ENCODE data around the gene CNIH4. TPM values are rescaled to one million over a fixed set of nuclear protein-coding genes. Genes with fewer than 3 reads are reported as not detected.

CNIH4 gene
- total RNA-seq, 4 donors from 2014 or later, result 28.9 to 51.2 (median 42.6) TPM

DNA sequence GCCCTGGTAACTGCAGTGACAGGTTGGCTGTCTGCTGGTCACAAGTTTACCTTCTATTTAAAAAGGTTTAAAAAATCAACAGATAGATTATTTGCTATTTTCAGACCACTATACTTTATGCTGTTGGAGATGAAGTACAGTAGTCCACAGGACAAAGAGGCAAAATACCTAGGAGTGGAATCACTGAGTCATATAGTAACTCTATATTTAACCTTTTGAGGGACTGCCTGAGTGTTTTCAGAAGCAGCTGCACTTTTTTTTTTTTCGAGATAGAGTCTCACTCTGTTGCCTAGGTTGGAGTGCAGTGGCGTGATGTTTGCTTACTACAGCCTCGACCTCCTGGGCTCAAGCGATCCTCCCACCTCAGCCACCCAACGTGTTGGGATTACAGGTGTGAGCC lies 11.7 kb downstream of the CNIH4 start:
- H3K9me3 ChIP-seq, result no peaks in the 10 kb centered on the region
- no peaks in the 10 kb centered on the region for H3K4me1 ChIP-seq
- H3K27ac ChIP-seq, result no peak overlapping the region
- no peak for DNase-seq
- no peaks in the 10 kb centered on the region for H3K27me3 ChIP-seq
- no peak overlapping the region for H3K4me3 ChIP-seq
- H3K36me3 ChIP-seq, result no peaks in the 10 kb centered on the region
- intact Hi-C loops (cut with DNase I; ENCODE audit: low total_unique reads), result no loop called here
- TF ChIP-seq, protein P1, sequence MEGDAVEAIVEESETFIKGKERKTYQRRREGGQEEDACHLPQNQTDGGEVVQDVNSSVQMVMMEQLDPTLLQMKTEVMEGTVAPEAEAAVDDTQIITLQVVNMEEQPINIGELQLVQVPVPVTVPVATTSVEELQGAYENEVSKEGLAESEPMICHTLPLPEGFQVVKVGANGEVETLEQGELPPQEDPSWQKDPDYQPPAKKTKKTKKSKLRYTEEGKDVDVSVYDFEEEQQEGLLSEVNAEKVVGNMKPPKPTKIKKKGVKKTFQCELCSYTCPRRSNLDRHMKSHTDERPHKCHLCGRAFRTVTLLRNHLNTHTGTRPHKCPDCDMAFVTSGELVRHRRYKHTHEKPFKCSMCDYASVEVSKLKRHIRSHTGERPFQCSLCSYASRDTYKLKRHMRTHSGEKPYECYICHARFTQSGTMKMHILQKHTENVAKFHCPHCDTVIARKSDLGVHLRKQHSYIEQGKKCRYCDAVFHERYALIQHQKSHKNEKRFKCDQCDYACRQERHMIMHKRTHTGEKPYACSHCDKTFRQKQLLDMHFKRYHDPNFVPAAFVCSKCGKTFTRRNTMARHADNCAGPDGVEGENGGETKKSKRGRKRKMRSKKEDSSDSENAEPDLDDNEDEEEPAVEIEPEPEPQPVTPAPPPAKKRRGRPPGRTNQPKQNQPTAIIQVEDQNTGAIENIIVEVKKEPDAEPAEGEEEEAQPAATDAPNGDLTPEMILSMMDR (IDR thresholded peaks at IDR 0.05), result no peak

DNA sequence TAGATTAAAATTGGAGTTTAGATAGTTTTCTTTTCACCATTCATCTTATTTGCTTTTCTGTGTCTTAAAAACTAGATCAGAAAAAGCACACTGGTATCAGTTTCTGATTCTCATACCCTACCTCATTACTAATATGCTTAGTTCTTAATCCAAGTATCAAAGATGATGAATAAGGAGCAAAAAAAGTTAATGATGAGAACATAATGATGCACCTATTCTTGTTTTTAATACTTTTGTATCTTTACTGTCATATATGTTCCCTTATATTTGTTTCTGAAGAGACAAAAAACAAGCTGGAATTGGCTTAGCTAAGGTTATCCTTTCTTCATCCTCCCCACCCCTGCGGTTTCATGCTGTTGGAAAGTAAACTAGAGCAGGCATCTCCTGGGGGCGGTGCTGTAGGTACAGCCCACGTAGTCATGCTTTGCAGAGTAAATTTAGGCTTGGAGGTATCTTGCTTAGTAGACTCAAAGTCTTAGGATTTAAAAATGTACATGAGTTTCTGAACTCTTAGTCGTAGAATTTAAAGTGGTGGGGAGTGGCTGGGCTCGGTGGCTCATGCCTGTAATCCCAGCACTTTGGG lies 16.4 kb downstream of the CNIH4 start:
- Histone ChIP-seq H3K36me3 (no peaks in the 10 kb centered on the region), H3K4me1 (no peaks in the 10 kb centered on the region), H3K4me3 (no peak overlapping the region), H3K27ac (no peak overlapping the region), H3K9me3 (no peaks in the 10 kb centered on the region), H3K27me3 (no peaks in the 10 kb centered on the region)
- DNase-seq, result no peak
- intact Hi-C loops (cut with DNase I; ENCODE audit: low total_unique reads), result no loop called here
- TF ChIP-seq, protein P1 (IDR thresholded peaks at IDR 0.05), result no peak
- TF ChIP-seq POLR2A (IDR thresholded peaks at IDR 0.05), result no peak

DNA sequence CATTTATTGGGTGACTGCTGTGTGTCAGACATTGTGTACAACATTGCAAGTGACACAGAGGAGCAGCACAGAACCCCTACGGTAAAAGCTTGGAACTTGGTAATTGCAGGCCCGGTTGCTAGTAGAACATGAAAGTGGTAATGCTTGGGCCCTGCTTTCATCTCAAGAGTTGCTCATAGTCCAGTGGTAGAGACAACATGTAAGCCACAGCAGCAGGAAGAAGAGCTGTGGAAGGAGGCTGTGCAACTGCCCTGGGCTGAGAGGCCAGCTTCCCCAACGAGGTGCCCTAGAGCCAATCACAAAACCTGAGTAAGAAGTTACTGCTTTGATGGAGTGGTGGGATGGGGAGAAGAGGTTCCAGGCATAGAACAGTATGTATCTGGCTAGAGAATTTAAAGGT lies 18.4 kb downstream of the CNIH4 start:
- Histone ChIP-seq H3K36me3 (no peaks in the 10 kb centered on the region), H3K4me1 (no peaks in the 10 kb centered on the region), H3K27me3 (no peaks in the 10 kb centered on the region), H3K4me3 (no peak overlapping the region), H3K9me3 (no peaks in the 10 kb centered on the region), H3K27ac (no peak overlapping the region)
- no peak for DNase-seq
- intact Hi-C loops (cut with DNase I; ENCODE audit: low total_unique reads), result no loop called here
- no peak for TF ChIP-seq POLR2A (IDR thresholded peaks at IDR 0.05)
- TF ChIP-seq, protein P1 (IDR thresholded peaks at IDR 0.05), result no peak

DNA sequence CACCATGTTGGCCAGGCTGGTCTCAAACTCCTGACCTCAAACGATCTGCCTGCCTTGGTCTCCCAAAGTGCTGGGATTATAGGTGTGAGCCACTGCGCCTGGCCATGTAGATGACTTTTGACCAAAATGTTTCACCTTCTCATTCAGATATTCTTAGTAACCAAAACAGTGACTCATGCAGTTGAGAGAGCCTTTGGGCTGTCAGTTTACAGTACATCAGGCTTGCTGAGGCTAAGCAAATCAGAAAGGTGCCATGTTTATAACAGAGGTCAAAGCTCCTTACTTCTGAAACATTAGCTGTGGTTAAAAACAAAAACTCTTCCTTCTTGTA lies 21.0 kb downstream of the CNIH4 start:
- Histone ChIP-seq H3K27ac (no peak overlapping the region), H3K27me3 (no peaks in the 10 kb centered on the region)

DNA sequence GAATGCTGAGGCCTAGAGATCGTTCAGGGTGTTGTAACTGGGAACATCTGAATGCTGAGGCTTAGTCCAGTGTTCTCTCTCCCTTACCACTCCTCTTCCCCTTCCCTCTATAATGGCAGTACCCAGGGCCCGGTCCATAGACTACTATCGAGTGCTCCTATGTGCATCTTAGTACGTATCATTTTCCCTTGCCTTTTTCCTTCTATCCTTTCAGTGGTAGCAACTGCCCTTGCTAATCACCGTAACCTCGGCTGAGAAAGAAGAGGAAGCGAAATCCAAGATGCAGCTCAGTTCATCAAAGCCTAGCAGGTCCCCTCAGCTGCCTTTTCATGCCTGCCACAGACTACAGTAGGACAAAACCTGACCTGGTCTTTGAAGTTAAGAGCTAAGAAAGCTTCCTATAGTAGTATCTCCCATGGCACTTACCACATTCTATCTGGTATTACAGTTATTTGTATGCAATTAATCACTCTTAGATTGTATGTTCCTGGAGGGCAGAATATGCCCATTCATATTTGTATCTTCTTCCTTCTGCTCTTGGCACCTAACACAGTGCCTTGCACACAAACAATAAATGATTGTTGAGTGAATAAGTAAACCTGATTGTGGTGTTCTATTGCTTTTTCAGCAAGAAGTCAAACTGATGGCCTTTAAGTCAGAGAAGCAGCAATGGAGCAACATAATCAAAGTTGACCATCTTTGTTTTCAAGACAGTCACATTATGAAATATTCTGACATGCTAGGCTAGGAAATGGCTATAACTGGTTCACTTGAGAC lies 22.4 kb downstream of the CNIH4 start:
- Histone ChIP-seq H3K27ac (no peak overlapping the region), H3K36me3 (no peaks in the 10 kb centered on the region)

More for the DNA sequence above, 21.0 kb downstream of the CNIH4 start:
- intact Hi-C loops (cut with DNase I; ENCODE audit: low total_unique reads), result no loop called here
- TF ChIP-seq, protein P1 (IDR thresholded peaks at IDR 0.05), result no peak
- no peak for TF ChIP-seq POLR2A (IDR thresholded peaks at IDR 0.05)
- H3K9me3 ChIP-seq, result no peaks in the 10 kb centered on the region
- no peaks in the 10 kb centered on the region for H3K4me1 ChIP-seq
- no peaks in the 10 kb centered on the region for H3K36me3 ChIP-seq
- no peak for DNase-seq
- no peak overlapping the region for H3K4me3 ChIP-seq

More for the DNA sequence above, 22.4 kb downstream of the CNIH4 start:
- DNase-seq, result no peak
- H3K27me3 ChIP-seq, result no peaks in the 10 kb centered on the region
- intact Hi-C loops (cut with DNase I; ENCODE audit: low total_unique reads), result no loop called here
- H3K9me3 ChIP-seq, result no peaks in the 10 kb centered on the region
- no peak overlapping the region for H3K4me3 ChIP-seq
- H3K4me1 ChIP-seq, result no peaks in the 10 kb centered on the region
- TF ChIP-seq POLR2A (IDR thresholded peaks at IDR 0.05), result no peak
- TF ChIP-seq, protein P1 (IDR thresholded peaks at IDR 0.05), result no peak

Measured in uterus (tissue), 4 donors.